GM19240 (cell line): ENCODE measurements around the gene PROC.
A peak's percentile ranks its signal among the peaks of the same experiment; 100 is the strongest.
"Not testable (repeated sequence)": the region's sequence is repeated elsewhere in the genome, so short reads cannot be mapped to it uniquely, and the experiment has no call there.

Experiments used
- DNase-seq: peaks from one replicate; pipeline ENCODE4 v3.0.0; 2011; ENCODE audit warnings: low spot score; ENCODE audit not compliant: insufficient read length

The PROC gene

GRCh38 chr2:127427376-127428056, 9.3 kb downstream of the PROC start:
- no peak for DNase-seq

GRCh38 chr2:127428057-127428814, 10.0 kb downstream of the PROC start:
- DNase-seq: no peak

- no peak for DNase-seq
Observed at GRCh38 chr2:127428815-127429109, 10.5 kb downstream of the PROC start.

- no peak for DNase-seq
Observed at GRCh38 chr2:127429291-127429690, 11.1 kb downstream of the PROC start.

- DNase-seq: no peak
Observed at GRCh38 chr2:127429844-127430425, 11.7 kb downstream of the PROC start.

- DNase-seq: no peak
Observed at GRCh38 chr2:127431408-127432023, 13.3 kb downstream of the PROC start.

GRCh38 chr2:127434515-127434914, 16.3 kb downstream of the PROC start:
- DNase-seq: no peak

DNA sequence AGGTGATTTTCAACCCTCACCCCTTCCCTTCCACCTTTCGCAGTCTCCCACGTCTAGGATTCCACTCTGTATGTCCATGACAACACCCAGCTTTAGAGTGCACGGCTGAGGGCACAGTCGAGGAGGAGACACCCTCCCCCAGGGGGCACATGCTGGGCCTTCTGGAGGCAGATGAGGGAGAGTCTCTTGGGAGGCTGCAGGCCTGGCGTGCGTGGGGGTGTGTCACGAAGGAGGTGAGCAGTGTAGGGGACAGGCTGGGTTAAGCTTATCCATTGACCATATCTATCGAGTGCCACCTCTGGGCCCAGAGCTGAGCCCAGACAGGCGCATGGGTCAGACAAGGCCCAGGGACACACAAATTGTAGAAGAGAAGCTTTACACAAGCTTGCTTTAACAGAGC, 18.8 kb downstream of the PROC start:
- no peak for DNase-seq

DNA sequence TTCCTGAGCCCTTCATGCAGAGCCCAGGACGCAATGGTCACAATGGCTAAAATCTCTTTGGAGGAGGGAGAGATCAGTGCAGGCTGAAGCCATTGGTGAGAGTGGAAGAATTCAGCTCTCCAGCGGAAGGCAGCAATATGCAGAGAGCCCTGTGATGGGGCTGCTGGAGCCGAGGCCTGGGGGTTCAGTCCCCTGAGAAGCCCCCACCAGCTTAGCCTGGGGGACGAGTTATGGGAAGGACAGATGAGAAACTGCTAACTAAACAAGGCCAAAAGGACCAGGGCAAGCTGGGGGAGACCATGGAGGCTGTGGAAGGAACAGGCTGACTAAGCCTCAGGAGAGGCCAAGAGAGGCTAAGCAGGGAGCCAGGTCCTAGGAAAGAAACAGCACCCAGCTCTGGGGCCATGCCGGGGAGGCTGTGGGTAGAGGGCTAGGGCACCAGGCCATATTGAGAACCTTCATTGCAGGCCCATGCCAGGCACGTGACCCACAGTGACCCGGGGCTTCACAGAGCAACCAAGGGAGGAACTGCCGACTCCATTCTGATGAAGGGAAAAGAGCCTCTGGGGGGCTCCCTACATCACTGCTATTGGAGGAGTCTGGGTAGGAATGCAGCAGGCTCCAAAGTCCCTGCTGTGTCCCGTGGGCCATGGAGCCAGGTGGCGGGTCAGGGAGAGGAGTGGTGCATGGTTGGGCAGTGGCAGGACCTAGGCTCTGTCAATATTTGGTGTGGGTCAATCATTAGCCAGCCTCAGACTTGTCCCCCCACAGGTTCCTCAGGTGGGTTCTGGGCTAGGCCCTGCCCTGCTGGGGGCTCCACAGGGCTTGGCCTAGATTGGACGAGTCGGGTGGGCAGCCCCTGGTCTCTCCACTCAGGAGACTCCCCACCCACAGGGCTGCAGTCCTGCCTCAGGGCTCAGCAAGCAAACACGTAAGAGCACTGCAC, 19.8 kb downstream of the PROC start:
- no peak for DNase-seq

DNA sequence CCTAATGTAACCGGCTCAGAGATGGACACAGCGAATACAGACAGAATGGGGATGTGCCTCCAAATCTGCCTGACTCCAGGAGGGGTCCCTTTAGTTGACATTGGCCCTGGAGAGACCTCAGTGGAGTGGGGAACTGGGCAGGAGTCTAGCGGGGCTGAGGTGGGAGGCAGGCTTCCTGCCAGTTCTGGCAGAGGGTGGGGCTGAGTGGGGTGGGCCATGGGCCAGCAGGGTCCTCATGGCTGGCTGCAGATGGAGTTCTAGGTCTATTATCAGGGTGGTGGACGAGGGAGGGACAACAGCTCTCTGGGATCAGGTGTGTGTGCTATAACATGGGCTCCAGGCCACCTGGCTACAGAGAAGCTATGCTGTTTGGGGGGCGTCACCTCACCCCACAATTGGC, 21.1 kb downstream of the PROC start:
- no peak for DNase-seq

- no peak for DNase-seq
Observed at GRCh38 chr2:127448526-127448925, 30.3 kb downstream of the PROC start.

- no peak for DNase-seq
Observed at GRCh38 chr2:127449414-127449813, 31.2 kb downstream of the PROC start.

DNA sequence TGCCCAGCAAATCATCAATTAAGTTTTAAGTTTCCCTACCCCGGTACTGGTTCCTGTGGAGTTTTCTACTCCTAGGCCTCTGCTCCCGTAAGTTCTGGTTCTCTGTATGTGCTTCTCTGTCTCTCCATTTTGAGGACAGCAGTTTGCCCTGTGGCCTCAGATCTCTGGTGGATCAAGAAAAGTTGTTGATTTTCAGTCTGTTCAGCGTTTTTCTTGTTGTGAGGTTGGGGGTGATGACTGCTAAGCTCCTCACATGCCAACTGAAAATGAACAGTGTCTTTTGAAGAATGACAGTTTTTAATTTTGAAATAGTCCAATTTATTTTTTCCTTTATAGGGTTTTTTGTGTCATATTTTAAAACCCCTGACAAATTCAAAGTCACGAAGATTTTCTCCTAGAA, 31.7 kb downstream of the PROC start:
- DNase-seq: no peak

DNA sequence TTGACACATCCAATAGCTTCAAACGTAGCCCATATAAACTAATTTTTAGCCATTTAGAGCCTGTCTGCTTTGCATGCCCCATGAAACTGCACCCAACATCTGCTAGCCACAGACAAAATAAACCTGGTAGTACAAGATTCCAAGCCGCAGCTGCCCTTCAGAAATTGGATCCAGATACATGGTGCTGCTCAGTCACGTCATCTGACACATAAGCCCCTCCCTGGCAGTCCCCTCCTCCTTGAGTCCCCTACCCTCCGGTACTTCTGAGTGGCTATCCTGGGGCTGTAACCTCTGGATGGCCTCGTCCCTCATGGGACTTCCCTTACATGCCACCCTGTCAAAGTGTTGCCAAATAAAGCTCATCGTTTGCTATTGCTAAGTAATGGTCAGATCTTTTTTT, 33.8 kb downstream of the PROC start:
- DNase-seq: no peak

GRCh38 chr2:127452423-127452822, 34.2 kb downstream of the PROC start:
- DNase-seq: not testable (repeated sequence)

DNA sequence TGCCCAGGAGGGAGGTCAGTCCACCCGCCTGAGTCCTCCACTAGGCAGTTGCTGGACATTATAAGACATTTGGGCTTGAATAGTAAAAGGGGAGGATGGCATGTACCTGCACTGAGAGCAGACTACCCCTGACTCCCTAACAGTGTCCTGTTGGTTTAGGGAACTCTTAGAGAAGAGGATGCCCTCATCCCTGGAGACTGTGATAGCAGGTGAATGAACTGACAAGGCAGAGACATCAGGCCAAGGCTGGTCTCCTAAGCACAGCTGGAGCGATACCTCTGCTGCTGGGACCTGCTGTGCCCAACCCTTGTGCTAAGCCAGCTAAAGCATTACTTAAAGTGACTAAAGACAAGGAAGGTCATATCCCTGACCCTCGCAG, 34.8 kb downstream of the PROC start:
- no peak for DNase-seq

DNA sequence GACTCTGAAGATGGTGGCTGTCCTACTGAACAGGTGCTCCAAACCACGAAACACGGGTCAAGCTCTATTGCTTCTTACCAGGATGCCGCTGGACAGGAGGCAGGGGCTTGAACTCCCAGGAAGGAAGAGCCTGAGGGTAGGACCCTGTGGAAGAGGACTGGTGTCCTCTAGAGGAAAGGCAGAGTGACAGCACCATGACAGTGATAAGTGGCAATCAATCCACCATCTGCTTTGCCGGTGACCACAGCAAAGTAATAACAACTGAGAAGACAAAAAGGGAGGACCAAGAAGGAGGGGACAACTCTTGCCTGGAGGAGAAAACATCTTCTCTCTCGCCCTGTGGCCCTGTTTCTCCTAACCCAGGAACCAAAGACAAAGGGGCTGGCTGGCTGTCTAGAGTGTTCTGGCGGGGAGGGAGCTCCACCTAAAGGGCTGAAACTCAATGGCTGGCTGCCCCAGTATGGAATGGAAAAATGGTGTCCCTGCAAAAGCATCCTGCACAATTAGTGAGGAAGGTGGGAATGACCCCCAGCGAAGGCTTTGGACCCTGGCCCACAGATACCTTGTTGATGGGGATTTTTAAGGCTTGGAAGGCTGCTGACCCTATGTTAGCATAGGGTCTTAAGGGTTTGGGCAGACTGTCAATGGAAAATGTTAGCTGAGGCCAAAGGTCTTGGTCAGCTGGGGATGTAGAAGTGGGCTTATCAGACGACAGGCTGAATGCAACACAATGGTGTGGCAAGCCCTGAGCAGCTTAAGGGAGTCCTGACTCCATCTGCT, 35.4 kb downstream of the PROC start:
- peak; percentile 5 for DNase-seq

DNA sequence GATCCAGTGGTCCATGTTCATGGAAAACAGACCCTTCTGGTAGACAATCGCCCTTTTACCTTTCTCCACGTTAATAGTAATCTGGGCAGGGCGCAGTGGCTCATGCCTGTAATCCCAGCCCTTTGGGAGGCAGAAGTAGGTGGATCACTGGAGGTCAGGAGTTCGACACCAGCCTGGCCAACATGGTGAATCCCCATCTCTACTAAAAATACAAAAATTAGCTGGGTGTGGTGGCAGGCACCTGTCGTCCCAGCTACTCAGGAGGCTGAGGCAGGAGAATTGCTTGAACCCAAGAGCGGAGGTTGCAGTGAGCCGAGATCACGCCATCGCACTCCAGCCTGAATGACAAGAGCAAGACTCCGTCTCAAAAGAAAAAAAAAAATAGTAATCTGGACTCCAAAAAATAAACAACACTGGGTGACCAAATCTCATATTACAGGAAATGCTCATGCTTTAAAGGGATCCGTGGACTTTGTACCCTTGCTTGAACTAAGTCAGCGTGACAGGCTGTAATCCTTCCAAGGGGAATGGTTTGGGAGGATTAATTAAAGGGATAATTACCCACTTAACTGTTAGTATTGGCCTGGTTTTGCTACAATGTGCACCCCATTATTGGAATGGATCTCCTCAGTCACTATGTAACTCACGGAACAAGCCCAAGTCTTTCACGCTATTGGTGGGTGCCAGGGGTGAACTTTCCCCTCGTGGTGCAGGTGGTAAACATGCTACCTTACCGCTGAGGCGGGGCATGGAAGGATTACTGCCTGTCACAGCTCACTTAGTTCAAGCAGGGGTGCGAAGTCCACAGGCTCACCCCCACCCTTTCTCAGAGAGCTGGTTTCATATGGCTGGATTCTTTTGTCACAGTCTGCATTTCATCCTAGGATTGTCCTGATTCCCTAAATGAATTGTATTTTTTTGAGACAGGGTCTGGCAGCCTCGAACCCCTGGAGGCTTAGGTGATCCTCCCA, 36.7 kb downstream of the PROC start:
- no peak for DNase-seq
